ENCODE results near the gene CDK9.

CDK9 gene

DNA sequence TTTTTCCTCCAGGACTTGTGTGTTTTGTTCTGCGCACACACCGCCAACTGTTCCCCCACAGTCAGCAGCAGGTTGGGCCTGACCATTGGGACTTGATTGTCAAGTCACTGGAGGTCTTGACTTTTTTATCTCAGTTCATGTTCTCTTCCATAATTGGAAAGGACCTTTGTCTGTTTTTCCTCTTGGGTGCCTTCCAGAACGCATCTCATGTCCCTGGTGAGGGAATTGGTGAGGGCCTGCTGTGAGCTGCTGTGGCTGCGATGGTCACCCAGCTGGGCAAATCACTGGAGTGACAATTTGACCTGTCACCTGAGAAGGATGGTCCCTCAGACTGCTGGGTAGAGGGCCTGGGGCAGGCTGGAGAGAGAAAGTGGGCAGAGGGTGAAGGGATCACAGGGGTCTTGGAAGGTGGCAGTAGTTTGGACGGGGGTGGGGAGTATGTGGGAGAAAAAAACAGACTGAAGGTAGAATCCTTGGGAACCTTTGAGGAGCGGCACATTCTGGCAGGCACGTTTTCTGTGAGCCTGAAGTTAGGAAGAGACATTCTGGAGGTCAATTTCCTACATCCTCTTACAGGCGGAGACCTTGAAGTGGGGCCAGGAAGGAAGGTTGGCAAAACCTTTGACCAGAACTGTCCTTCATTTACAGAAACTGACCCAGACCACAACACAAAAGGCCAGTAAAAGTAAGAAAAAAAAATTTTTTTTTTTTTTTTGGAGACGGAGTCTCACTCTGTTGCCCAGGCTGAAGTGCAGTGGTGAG, 4.4 kb downstream of the CDK9 start:
- no peak overlapping the region for H2AFZ ChIP-seq (ENCODE audit: low read depth, low read length)
- no peaks in the 10 kb centered on the region for H3K27me3 ChIP-seq (ENCODE audit: insufficient read depth, low read length)
- no peaks in the 10 kb centered on the region for H3K9me3 ChIP-seq (ENCODE audit: low read length)
- peaks cover 44% of the 10 kb centered on the region for H3K36me3 ChIP-seq (ENCODE audit: insufficient read depth, low read length)
- no peak overlapping the region for H3K4me3 ChIP-seq (ENCODE audit: low read length)
- peaks cover 9% of the 10 kb centered on the region for H3K4me1 ChIP-seq (ENCODE audit: insufficient read depth, low read length)

- no peaks in the 10 kb centered on the region for H3K9me3 ChIP-seq (ENCODE audit: low read length)
- H3K36me3 ChIP-seq (ENCODE audit: insufficient read depth, low read length): peaks cover 44% of the 10 kb centered on the region
- H3K27me3 ChIP-seq (ENCODE audit: insufficient read depth, low read length): no peaks in the 10 kb centered on the region
- H2AFZ ChIP-seq (ENCODE audit: low read depth, low read length): no peak overlapping the region
- H3K4me1 ChIP-seq (ENCODE audit: insufficient read depth, low read length): peaks cover 9% of the 10 kb centered on the region
- H3K4me3 ChIP-seq (ENCODE audit: low read length): no peak overlapping the region
Measured at GRCh38 chr9:127791085-127791484, 5.3 kb downstream of the CDK9 start.

GRCh38 chr9:127792417-127793031, 6.7 kb downstream of the CDK9 start:
- Histone ChIP-seq H3K36me3 (ENCODE audit: insufficient read depth, low read length) (peaks cover 40% of the 10 kb centered on the region), H3K9me3 (ENCODE audit: low read length) (no peaks in the 10 kb centered on the region), H3K27me3 (ENCODE audit: insufficient read depth, low read length) (no peaks in the 10 kb centered on the region), H3K4me3 (ENCODE audit: low read length) (no peak overlapping the region), H2AFZ (ENCODE audit: low read depth, low read length) (no peak overlapping the region), H3K4me1 (ENCODE audit: insufficient read depth, low read length) (peaks cover 1% of the 10 kb centered on the region)

DNA sequence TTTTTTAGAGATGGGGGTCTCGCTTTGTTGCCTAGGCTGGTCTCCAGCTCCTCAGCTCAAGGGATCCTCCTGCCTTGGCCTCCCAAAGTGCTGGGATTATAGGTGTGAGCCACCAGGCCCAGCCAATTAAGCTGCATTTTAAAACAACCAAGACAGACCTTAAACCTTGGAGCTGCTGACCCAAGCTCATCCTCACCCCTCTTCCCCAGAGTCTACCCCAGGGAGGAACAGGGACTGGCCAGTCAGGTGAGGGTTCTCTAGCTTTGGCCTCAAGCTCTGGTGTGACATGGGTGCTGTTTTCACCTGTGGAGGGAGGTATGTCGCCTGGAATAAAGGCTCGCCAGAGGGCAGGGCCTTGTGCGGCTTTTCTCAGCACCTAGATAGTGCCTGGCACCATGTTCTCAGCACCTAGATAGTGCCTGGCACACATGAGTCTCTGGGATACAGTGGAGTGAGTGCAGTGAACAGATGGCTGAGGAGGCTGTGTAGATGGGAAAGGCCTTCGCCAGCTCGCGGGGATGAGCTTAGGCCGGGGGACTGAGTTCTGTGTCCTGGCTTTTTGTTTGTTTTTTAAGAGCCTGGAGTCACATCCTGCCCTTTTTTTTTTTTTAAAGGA, 7.4 kb downstream of the CDK9 start:
- Histone ChIP-seq H3K36me3 (ENCODE audit: insufficient read depth, low read length) (peaks cover 33% of the 10 kb centered on the region), H3K27me3 (ENCODE audit: insufficient read depth, low read length) (no peaks in the 10 kb centered on the region), H3K9me3 (ENCODE audit: low read length) (no peaks in the 10 kb centered on the region), H2AFZ (ENCODE audit: low read depth, low read length) (no peak overlapping the region), H3K4me3 (ENCODE audit: low read length) (no peak overlapping the region), H3K4me1 (ENCODE audit: insufficient read depth, low read length) (no peaks in the 10 kb centered on the region)

- Histone ChIP-seq H3K4me3 (ENCODE audit: low read length) (no peak overlapping the region), H3K27me3 (ENCODE audit: insufficient read depth, low read length) (no peaks in the 10 kb centered on the region), H2AFZ (ENCODE audit: low read depth, low read length) (no peak overlapping the region), H3K36me3 (ENCODE audit: insufficient read depth, low read length) (peaks cover 23% of the 10 kb centered on the region), H3K9me3 (ENCODE audit: low read length) (no peaks in the 10 kb centered on the region), H3K4me1 (ENCODE audit: insufficient read depth, low read length) (no peaks in the 10 kb centered on the region)
Measured at GRCh38 chr9:127794001-127794791, 8.4 kb downstream of the CDK9 start.

DNA sequence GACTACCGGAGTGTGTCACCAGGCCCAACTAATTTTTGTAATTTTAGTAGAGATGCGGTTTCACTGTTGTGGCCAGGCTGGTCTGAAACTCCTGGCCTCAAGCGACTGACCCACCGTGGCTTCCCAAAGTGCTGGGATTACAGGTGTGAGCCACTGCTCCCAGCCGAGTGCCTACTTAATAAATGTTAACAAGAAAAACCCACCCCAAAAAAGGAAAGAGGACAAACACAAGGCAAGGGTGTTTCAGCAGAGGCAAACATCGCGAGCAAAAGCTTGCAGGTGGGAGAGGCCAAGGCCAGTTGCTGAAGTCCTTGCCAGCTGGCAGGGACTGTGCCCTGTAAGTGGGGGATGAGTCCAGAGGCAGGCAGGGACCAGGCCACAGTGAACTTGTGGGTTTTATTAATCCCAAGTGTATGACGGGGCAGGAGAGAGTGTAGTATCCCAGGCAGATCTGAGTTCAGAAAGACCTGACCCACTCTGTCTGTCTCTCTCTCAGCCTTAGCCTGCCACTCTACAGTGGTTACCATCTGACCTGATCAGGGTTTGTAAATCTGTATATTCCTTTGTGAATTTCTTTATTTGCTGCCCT, 10.5 kb downstream of the CDK9 start:
- Histone ChIP-seq H2AFZ (ENCODE audit: low read depth, low read length) (no peak overlapping the region), H3K4me1 (ENCODE audit: insufficient read depth, low read length) (no peaks in the 10 kb centered on the region), H3K4me3 (ENCODE audit: low read length) (no peak overlapping the region), H3K27me3 (ENCODE audit: insufficient read depth, low read length) (no peaks in the 10 kb centered on the region), H3K36me3 (ENCODE audit: insufficient read depth, low read length) (peaks cover 4% of the 10 kb centered on the region), H3K9me3 (ENCODE audit: low read length) (no peaks in the 10 kb centered on the region)

- Histone ChIP-seq H3K4me1 (ENCODE audit: insufficient read depth, low read length) (peaks cover under 1% of the 10 kb centered on the region), H3K36me3 (ENCODE audit: insufficient read depth, low read length) (no peaks in the 10 kb centered on the region), H2AFZ (ENCODE audit: low read depth, low read length) (no peak overlapping the region), H3K27me3 (ENCODE audit: insufficient read depth, low read length) (no peaks in the 10 kb centered on the region), H3K9me3 (ENCODE audit: low read length) (no peaks in the 10 kb centered on the region), H3K4me3 (ENCODE audit: low read length) (no peak overlapping the region)
Measured at GRCh38 chr9:127796852-127797370, 11.1 kb downstream of the CDK9 start.

DNA sequence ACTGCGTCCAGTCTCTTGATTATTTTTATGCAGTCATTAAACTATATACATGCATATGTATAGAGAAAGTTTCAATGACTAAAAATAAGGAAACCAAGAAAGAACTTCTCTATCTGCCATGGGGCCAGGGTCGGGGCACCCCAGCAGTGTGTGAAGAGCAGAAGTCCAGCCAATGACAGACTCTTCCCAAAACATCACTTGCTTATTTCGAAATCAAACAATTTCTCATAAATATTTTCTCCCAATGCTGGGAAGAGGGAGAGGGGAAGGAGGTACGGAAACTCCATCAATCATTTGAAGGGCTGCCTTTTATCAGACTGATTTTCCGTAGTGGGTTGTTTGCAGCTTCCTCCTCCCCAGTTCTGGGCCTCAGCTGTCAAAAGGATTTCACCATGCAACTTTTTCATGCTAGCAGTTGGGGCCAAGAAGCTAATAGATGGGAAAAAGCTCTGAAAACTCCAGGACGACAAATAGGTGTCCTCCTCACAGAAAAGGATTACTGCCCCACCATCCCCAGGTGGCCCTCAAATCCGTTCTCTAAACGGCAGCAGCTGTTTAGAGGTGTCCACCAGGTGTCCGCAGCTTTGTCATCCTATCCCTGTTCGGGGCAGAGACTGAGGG, 16.2 kb downstream of the CDK9 start:
- Histone ChIP-seq H2AFZ (ENCODE audit: low read depth, low read length) (peak overlapping the region; percentile 88), H3K4me3 (ENCODE audit: low read length) (peak overlapping the region; percentile 62), H3K4me1 (ENCODE audit: insufficient read depth, low read length) (peaks cover 17% of the 10 kb centered on the region), H3K36me3 (ENCODE audit: insufficient read depth, low read length) (peaks cover 12% of the 10 kb centered on the region), H3K27me3 (ENCODE audit: insufficient read depth, low read length) (no peaks in the 10 kb centered on the region), H3K9me3 (ENCODE audit: low read length) (no peaks in the 10 kb centered on the region)

GRCh38 chr9:127802576-127803443, 17.0 kb downstream of the CDK9 start, which contains the start of gene FPGS:
TSS of gene FPGS (plus strand) at chr9:127802882. CDS start at chr9:127802925, 43 bp downstream.
- Histone ChIP-seq H3K27me3 (ENCODE audit: insufficient read depth, low read length) (no peaks in the 10 kb centered on the region), H2AFZ (ENCODE audit: low read depth, low read length) (peak within 1 kb of the TSS; percentile 91), H3K4me1 (ENCODE audit: insufficient read depth, low read length) (peaks cover 17% of the 10 kb centered on the region), H3K4me3 (ENCODE audit: low read length) (peak within 1 kb of the TSS; percentile 62), H3K9me3 (ENCODE audit: low read length) (no peaks in the 10 kb centered on the region), H3K36me3 (ENCODE audit: insufficient read depth, low read length) (peaks cover 17% of the 10 kb centered on the region)

DNA sequence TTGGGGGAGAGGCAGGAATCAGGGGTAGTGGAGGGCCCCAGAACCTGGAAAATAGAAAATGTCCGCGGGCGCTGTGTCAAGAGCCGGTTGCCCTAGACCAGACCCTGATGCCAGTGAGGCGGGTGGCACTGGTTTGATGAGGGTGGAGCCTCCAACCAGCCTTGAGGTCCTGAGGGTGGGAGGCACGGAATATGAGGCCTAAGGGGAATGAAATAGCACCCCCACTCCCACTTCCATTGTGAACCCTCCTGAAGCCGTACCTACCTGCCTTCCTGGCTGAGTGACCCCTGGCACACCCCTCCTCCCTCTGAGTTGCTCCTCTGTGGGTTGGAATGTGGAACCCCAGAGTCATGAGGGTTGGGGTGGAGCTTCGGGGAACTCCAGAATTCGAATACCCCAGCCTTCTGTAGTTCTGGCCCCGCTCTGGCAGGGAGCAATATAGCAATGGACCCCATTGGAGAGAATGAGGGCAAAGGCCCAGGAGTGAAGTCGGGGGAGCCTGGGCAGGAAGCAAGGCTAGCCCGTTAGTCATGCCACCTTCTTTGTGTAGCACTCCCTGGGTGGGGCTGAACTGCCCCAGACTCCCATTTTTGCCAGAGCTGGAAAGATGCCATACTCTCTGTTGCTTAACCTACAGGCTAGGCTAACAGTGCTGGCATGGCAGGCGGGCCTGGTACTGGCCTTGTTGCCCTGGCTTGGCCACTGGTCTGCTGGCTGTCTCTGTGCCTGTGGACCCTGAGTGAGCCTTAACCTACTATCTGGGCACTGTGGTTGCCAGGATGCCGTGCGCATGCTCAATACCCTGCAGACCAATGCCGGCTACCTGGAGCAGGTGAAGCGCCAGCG, 17.9 kb downstream of the CDK9 start:
- Histone ChIP-seq H2AFZ (ENCODE audit: low read depth, low read length) (no peak overlapping the region), H3K27me3 (ENCODE audit: insufficient read depth, low read length) (no peaks in the 10 kb centered on the region), H3K36me3 (ENCODE audit: insufficient read depth, low read length) (peaks cover 24% of the 10 kb centered on the region)

DNA sequence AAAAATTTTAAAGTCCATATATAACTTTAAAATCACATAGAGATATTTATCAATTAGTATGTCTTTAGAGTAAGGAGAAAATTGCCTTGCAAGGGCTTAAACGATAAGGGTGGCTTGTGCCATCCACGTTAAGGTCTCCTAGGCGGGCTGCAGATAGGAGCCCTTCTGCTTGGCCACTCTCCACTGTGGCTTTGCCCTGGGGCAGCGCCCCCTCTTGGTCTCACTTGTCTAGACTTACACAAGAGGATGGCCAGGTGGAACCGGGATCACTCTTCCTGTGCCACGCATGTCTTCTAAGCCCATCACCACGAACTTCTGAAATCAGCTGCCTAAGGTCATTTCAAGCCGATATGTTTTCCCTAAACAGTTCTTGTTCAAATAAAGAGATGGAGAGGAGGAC, 19.8 kb downstream of the CDK9 start:
- Histone ChIP-seq H3K36me3 (ENCODE audit: insufficient read depth, low read length) (peaks cover 31% of the 10 kb centered on the region), H3K9me3 (ENCODE audit: low read length) (no peaks in the 10 kb centered on the region), H3K4me3 (ENCODE audit: low read length) (no peak overlapping the region), H3K27me3 (ENCODE audit: insufficient read depth, low read length) (no peaks in the 10 kb centered on the region), H3K4me1 (ENCODE audit: insufficient read depth, low read length) (peaks cover 17% of the 10 kb centered on the region), H2AFZ (ENCODE audit: low read depth, low read length) (no peak overlapping the region)

More for the DNA sequence above, 17.9 kb downstream of the CDK9 start:
- Histone ChIP-seq H3K9me3 (ENCODE audit: low read length) (no peaks in the 10 kb centered on the region), H3K4me3 (ENCODE audit: low read length) (peak overlapping the region; percentile 62), H3K4me1 (ENCODE audit: insufficient read depth, low read length) (peaks cover 17% of the 10 kb centered on the region)
